Superior temporal gyrus (tissue), 1 donor: ENCODE results near the gene C1QTNF4.
"Not testable (repeated sequence)": the region's sequence is repeated elsewhere in the genome, so short reads cannot be mapped to it uniquely, and the experiment has no call there.

Experiments used
- DNase-seq: peaks from one replicate; pipeline ENCODE4 v3.0.0-alpha.2; 2016; ENCODE audit errors: extremely low spot score

C1QTNF4 gene

GRCh38 chr11:47593934-47594855 lies at the start of gene C1QTNF4:
TSS of gene C1QTNF4 (minus strand) at chr11:47594411. CDS start at chr11:47590810, 3,601 bp downstream.
- peak; percentile 9 for DNase-seq

- peak; percentile 98 for DNase-seq
Observed at GRCh38 chr11:47642099-47642855, 48.1 kb upstream of the C1QTNF4 start, which contains the start of gene MTCH2. TSS of gene MTCH2 (minus strand) at chr11:47642559. CDS start at chr11:47642465, 94 bp downstream.

GRCh38 chr11:47641600-47642098 lies 47.4 kb upstream of the C1QTNF4 start:
- DNase-seq, result peak; percentile 83

DNA sequence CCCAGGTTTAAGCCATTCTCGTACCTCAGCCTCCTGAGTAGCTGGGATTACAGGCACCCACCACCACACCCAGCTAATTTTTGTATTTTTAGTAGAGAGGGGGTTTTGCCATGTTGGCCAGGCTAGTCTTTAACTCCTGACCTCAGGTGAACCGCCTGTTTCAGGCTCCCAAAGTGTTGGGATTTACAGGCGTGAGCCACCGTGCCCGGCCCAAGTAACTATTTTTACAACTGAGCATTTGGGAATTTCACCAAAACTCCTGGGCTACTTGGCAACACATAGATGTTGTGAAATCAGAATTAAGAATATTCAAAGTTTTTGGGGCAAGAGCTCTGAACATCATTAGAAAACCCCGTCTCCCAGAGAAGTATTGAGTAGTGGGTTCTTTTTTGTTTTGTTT lies 46.3 kb upstream of the C1QTNF4 start:
- DNase-seq, result not testable (repeated sequence)

- DNase-seq, result not testable (repeated sequence)
Observed at GRCh38 chr11:47636331-47636730, 42.1 kb upstream of the C1QTNF4 start.

GRCh38 chr11:47631473-47631872 lies 37.3 kb upstream of the C1QTNF4 start:
- no peak for DNase-seq

DNA sequence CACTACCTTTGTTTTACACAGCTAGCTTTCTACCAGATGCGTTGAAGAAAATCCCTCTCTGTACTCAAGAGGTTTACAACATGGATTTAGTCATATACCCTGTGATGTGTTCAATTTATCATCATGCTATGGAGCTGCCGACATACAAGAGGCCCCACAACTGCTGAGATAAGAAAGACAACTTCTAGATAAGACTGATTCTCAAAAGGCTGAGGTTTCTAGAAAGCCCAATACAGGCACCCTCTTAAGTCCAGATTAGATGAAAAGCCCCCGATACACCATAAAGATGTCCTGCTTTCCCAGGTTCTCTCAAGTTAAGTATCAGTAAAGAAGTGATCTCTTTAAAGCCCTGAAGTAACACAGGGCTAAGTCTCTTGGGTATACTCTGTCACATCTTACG lies 33.8 kb upstream of the C1QTNF4 start:
- DNase-seq, result no peak

- no peak for DNase-seq
Observed at GRCh38 chr11:47626234-47626633, 32.0 kb upstream of the C1QTNF4 start.

DNA sequence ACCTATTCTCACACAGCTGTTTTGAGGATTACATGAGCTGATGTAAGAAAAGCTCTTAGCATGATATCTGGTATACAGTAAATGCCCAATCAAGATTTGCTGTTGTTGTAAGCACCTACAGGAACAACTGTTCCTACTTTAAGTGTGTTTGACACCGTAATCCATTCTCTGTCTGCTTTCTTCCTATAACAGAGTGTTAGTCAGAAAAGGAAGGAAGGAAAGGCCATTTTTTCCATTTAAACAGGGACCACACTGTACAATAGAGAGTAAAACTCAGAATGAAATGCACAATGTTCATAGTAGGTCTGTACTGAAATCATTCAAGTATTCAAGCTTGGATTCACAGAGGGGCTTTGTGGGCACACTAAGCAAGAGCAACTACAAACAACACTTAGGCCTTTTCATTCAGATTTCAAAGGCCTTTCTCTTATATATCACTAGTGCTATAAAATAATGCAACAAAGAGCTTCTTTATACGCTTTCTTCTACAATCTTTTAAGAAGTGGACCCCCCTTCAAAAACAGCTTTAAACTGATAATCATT lies 26.7 kb upstream of the C1QTNF4 start:
- DNase-seq, result peak; percentile 29

GRCh38 chr11:47617417-47617809 lies 23.2 kb upstream of the C1QTNF4 start:
- peak; percentile 45 for DNase-seq

GRCh38 chr11:47616726-47617416 lies 22.7 kb upstream of the C1QTNF4 start:
- peak; percentile 82 for DNase-seq

DNA sequence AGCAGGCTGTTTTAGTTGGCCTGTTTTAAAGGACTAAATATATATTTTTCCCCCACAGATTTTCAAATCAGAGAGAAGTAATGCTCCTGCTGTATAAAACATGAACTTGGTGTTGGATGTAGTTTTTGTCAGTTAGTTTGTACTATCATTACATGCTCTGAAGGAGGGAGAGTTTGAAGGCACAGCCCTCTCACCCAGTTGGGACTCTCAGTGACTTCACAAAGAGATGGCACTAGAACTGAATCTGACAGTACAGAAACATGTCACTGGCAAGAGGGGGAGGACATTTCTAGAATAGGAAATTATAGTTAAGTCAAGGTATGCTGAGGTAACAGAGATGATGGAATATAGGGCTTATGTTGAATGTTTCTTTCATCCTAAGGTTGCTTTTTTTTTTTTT lies 21.0 kb upstream of the C1QTNF4 start:
- DNase-seq, result no peak

- peak; percentile 52 for DNase-seq
Observed at GRCh38 chr11:47611348-47611794, 17.2 kb upstream of the C1QTNF4 start.

DNA sequence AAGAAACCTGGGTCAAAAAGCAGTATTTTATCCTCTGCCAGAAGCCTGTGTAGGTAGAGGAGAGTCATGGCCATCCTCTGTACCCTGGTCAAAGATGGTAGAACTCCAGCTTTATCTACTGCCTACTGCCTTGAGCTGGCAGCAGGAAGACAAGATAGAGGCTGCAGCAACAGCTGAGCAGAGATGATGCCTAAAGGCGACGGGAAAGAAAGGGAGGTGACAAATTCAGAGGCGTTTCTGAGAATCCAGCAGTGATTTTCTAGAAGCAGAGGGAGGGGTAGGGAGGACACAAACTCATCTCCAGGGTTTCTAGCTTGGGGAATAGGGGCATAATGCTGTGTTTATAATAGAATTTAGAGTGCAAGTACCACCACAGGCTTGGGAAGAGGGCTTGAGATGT lies 15.5 kb upstream of the C1QTNF4 start:
- no peak for DNase-seq

DNA sequence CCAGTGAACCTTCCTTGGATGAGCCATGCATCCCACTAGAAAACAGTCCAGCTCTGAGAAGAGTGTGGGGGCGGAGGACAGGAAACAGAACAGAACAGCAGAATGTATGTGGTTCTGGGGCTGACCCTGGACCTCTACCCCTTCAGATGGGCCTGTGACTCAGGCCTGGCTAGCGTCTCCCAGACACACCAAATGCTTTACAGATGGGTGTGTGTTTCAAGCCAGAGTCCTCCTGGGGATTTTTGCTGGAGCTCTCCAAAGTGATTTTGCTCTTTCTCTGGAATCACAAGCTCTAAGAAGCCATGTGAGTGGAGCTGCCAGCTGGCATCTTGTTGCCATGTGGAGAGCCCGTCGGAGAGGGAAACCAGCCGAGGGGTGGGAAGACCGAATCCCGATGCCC lies 13.2 kb upstream of the C1QTNF4 start:
- DNase-seq, result peak; percentile 65

DNA sequence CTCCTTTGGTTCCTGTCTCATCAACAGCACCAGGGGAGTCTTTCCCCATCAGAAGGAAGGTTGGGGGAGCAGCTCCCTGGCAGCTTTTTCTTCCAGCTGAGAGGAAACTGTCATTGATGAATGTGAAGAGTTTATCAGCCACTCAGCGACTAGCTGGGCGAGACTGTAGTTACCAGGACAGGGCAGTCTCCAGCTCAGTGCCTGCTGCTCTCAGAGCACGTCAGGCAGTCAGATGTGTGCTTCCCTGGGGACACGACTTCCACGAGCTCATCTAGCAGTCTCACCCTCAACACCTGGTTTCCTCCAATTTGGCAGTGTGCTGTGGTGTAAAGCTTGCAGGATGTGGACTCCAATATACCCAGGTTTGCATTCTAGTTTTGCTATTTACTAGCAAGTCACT lies 12.5 kb upstream of the C1QTNF4 start:
- DNase-seq, result no peak

DNA sequence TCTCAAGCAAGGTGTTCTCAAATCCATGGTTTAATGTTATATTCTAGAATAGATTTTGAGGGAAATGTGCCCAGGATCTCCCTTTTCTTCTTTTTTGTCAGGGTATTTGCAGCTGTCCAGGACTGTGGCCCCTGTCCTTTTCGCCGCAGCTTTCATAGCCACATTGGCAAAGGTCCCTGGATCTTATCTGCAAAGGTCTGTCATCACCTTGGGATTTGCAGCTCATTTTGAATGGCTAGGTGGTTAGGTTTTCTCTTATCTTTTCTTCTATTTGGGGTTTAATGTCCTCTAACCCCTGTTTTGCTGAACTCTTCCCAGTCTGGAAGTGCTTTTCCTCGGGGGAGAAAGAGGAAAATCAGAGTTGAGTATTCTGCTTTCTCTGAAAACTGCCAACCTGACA lies 11.7 kb upstream of the C1QTNF4 start:
- DNase-seq, result no peak

DNA sequence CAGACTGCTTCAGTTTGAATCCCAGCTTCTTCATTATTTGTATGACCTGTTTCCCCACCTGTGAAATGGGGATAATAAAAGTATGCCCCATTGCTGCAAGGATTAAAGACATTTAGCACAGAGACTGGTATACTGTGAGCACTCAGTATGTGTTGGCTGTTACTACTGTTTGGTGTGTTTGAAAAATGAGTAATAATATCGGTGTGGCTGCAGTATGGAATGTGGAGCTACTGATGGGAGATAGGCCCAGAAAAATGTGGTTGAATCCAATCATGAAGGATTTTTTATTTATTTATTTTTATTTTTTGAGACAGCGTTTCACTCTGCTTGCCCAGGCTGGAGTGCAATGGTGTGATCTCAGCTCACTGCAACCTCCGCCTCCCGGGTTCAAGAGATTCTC lies 9.1 kb upstream of the C1QTNF4 start:
- no peak for DNase-seq

- DNase-seq, result no peak
Observed at GRCh38 chr11:47599902-47600301, 5.7 kb upstream of the C1QTNF4 start.

GRCh38 chr11:47595967-47596366 lies 1.8 kb upstream of the C1QTNF4 start:
- DNase-seq, result no peak

GRCh38 chr11:47595029-47595428 lies 818 bp upstream of the C1QTNF4 start:
- peak; percentile 12 for DNase-seq
